Hepatocyte (in vitro differentiated cells): Measurements from ENCODE around the gene PPIF.

Source experiments
- CTCF ChIP-seq: fragments of 200-600 bp; sonication (generic); IDR thresholded peaks from 2 replicates; pipeline ENCODE4 v1.5.1; 2016; ENCODE audit warnings: antibody characterized with exemption, mild to moderate bottlenecking; ENCODE audit not compliant: poor library complexity
- EZH2 ChIP-seq: fragments of 200-600 bp; sonication (generic); IDR thresholded peaks from 2 replicates; pipeline ENCODE4 v1.6.1; 2016; ENCODE audit warnings: antibody characterized with exemption, mild to moderate bottlenecking, borderline replicate concordance

GRCh38 chr10:79349072-79349491 lies 1.8 kb downstream of the PPIF start:
- TF ChIP-seq CTCF (no peak), EZH2 (no peak)
